Cardiac fibroblast (primary cell): ENCODE measurements around the gene RUFY3.
"Not testable (repeated sequence)": the region's sequence is repeated elsewhere in the genome, so short reads cannot be mapped to it uniquely, and the experiment has no call there.

Source experiments
- DNase-seq, 2 donors: peaks; one replicate each; pipeline versions ENCODE4 v3.0.0 to v3.0.0-alpha.2; 2010; ENCODE audit warnings: low read depth in 2 of 2
- H3K4me3 ChIP-seq, 2 donors: replicated peaks in 1 of 2; 1 replicate in 1 of 2; 2 replicates in 1 of 2; pipeline ENCODE4 v1.5.1; 2011; ENCODE audit warnings: low read depth in 2 of 2, low read length in 2 of 2, mild to moderate bottlenecking in 2 of 2, moderate library complexity in 1 of 2
- CTCF ChIP-seq: IDR thresholded peaks from one replicate; pipeline ENCODE4 v1.5.1; 2011; ENCODE audit warnings: low read depth, mild to moderate bottlenecking, low read length, inconsistent platforms

Gene RUFY3

GRCh38 chr4:70831293-70831692 is 109.5 kb downstream of the RUFY3 start:
- DNase-seq = no peak
- H3K4me3 ChIP-seq = no peak overlapping the region
- no peak for TF ChIP-seq CTCF

- no peak overlapping the region for H3K4me3 ChIP-seq
- TF ChIP-seq CTCF = no peak
- peak in 1 of 2 donors; percentile 38 for DNase-seq
Observed at GRCh38 chr4:70833675-70834074, 111.9 kb downstream of the RUFY3 start.

GRCh38 chr4:70836081-70836480 is 114.3 kb downstream of the RUFY3 start:
- no peak overlapping the region for H3K4me3 ChIP-seq
- TF ChIP-seq CTCF = no peak
- no peak for DNase-seq

- DNase-seq = peak; percentile 19 to 21
- no peak for TF ChIP-seq CTCF
- H3K4me3 ChIP-seq = peak overlapping the region; percentile 61 to 86
Observed at GRCh38 chr4:70838204-70838603, 116.4 kb downstream of the RUFY3 start.

GRCh38 chr4:70838666-70839588 is 117.2 kb downstream of the RUFY3 start:
- peak; percentile 56 to 68 for DNase-seq
- TF ChIP-seq CTCF = no peak
- H3K4me3 ChIP-seq = peak overlapping the region; percentile 61 to 86

- peak within 1 kb of the TSS; percentile 61 to 86 for H3K4me3 ChIP-seq
- TF ChIP-seq CTCF = no peak
- peak; percentile 92 to 96 for DNase-seq
Observed at GRCh38 chr4:70839589-70840093, 117.9 kb downstream of the RUFY3 start, which contains the start of gene GRSF1. Gene GRSF1 (minus strand): TSS chr4:70839890. CDS start chr4:70839827, 63 bp downstream.

- peak; percentile 35 to 38 for DNase-seq
- not testable (repeated sequence) for H3K4me3 ChIP-seq
Observed at GRCh38 chr4:70840137-70840536, 118.4 kb downstream of the RUFY3 start.

GRCh38 chr4:70840631-70841030 is 118.9 kb downstream of the RUFY3 start:
- H3K4me3 ChIP-seq, DNase-seq: not testable (repeated sequence)
